H9 (cell line): Measurements from ENCODE around the gene TIAM1. TPM values are rescaled to one million over a fixed set of nuclear protein-coding genes. Genes with fewer than 3 reads are reported as not detected.

Experiments
- DNase-seq: peaks from one replicate; pipeline ENCODE4 v3.0.0-alpha.2; 2017
- H2AFZ ChIP-seq: one replicate; pipeline ENCODE4 v1.6.1; 2013; ENCODE audit warnings: mild to moderate bottlenecking, low read length, control low read depth, moderate library complexity
- H2AK5ac ChIP-seq: 2 replicates; pipeline ENCODE4 v1.6.1; 2013; ENCODE audit warnings: low read length, control low read depth, mixed read lengths; ENCODE audit not compliant: insufficient read length
- H2BK120ac ChIP-seq: one replicate; pipeline ENCODE4 v1.6.1; 2013; ENCODE audit warnings: low read depth, mild to moderate bottlenecking, low read length, control low read depth, inconsistent platforms; ENCODE audit not compliant: poor library complexity, severe bottlenecking
- H2BK12ac ChIP-seq: 2 replicates; pipeline ENCODE4 v1.6.1; 2013; ENCODE audit warnings: low read length, control low read depth, mixed read lengths, low read depth; ENCODE audit not compliant: insufficient read length
- H2BK15ac ChIP-seq: 2 replicates; pipeline ENCODE4 v1.6.1; 2013; ENCODE audit warnings: low read depth, low read length, control low read depth
- H2BK20ac ChIP-seq: one replicate; pipeline ENCODE4 v1.6.1; 2013; ENCODE audit warnings: low read depth, mild to moderate bottlenecking, low read length, control low read depth, inconsistent platforms; ENCODE audit not compliant: poor library complexity, severe bottlenecking
- H2BK5ac ChIP-seq: 2 replicates; pipeline ENCODE4 v1.6.1; 2013; ENCODE audit warnings: low read length, control low read depth, mixed read lengths; ENCODE audit not compliant: insufficient read length
- H3K14ac ChIP-seq: 2 replicates; pipeline ENCODE4 v1.6.1; 2013; ENCODE audit warnings: low read length, control low read depth; ENCODE audit not compliant: insufficient read depth
- H3K18ac ChIP-seq: 2 replicates; pipeline ENCODE4 v1.6.1; 2013; ENCODE audit warnings: low read depth, mild to moderate bottlenecking, mixed read lengths, low read length, control low read depth; ENCODE audit not compliant: insufficient read length
- H3K23ac ChIP-seq: 2 replicates; pipeline ENCODE4 v1.6.1; 2013; ENCODE audit warnings: low read length, control low read depth, mixed read lengths, low read depth; ENCODE audit not compliant: insufficient read length
- H3K23me2 ChIP-seq: 2 replicates; pipeline ENCODE4 v1.6.1; 2013; ENCODE audit warnings: low read depth, mild to moderate bottlenecking, mixed read lengths, low read length, control low read depth; ENCODE audit not compliant: insufficient read length, poor library complexity, severe bottlenecking
- H3K27ac ChIP-seq: 2 replicates; pipeline ENCODE4 v1.5.1; 2013; ENCODE audit warnings: low read length, control low read depth, mixed read lengths, low read depth; ENCODE audit not compliant: insufficient read length
- H3K27me3 ChIP-seq: 2 replicates; pipeline ENCODE4 v1.6.1; 2013; ENCODE audit warnings: low read length, control low read depth, inconsistent platforms; ENCODE audit not compliant: insufficient read depth
- H3K4ac ChIP-seq: 2 replicates; pipeline ENCODE4 v1.6.1; 2013; ENCODE audit warnings: low read depth, mild to moderate bottlenecking, control low read depth, inconsistent platforms, low read length, moderate library complexity
- H3K4me1 ChIP-seq: 2 replicates; pipeline ENCODE4 v1.6.1; 2013; ENCODE audit warnings: low read length, control low read depth, inconsistent platforms; ENCODE audit not compliant: insufficient read depth
- H3K4me2 ChIP-seq: 2 replicates; pipeline ENCODE4 v1.6.1; 2013; ENCODE audit warnings: low read length, control low read depth, mixed read lengths; ENCODE audit not compliant: insufficient read length, insufficient read depth
- H3K56ac ChIP-seq: 2 replicates; pipeline ENCODE4 v1.6.1; 2013; ENCODE audit warnings: low read depth, mild to moderate bottlenecking, mixed read lengths, low read length, control low read depth; ENCODE audit not compliant: insufficient read length
- H3K79me1 ChIP-seq: 2 replicates; pipeline ENCODE4 v1.6.1; 2013; ENCODE audit warnings: low read depth, mild to moderate bottlenecking, moderate library complexity, low read length, control low read depth, inconsistent platforms; ENCODE audit not compliant: insufficient read depth, poor library complexity, severe bottlenecking
- H3K79me2 ChIP-seq: 2 replicates; pipeline ENCODE4 v1.6.1; 2013; ENCODE audit warnings: low read length, control low read depth, inconsistent platforms; ENCODE audit not compliant: insufficient read depth
- H3K9ac ChIP-seq: 2 replicates; pipeline ENCODE4 v1.6.1; 2013; ENCODE audit warnings: low read length, control low read depth, mixed read lengths; ENCODE audit not compliant: insufficient read length; ENCODE audit errors: extremely low read depth
- H3K9me3 ChIP-seq: one replicate; pipeline ENCODE4 v1.6.1; 2013; ENCODE audit warnings: low read depth, low read length, inconsistent platforms; ENCODE audit not compliant: control insufficient read depth
- H3T11ph ChIP-seq: one replicate; pipeline ENCODE4 v1.6.1; 2013; ENCODE audit warnings: mild to moderate bottlenecking, low read length, control low read depth, inconsistent platforms
- H4K20me1 ChIP-seq: one replicate; pipeline ENCODE4 v1.6.1; 2013; ENCODE audit not compliant: control insufficient read depth, insufficient read length, insufficient read depth
- H4K5ac ChIP-seq: 2 replicates; pipeline ENCODE4 v1.6.1; 2013; ENCODE audit warnings: low read depth, mild to moderate bottlenecking, mixed read lengths, low read length, control low read depth; ENCODE audit not compliant: insufficient read length
- H4K8ac ChIP-seq: replicated peaks from 2 replicates; pipeline ENCODE4 v1.6.1; 2013; ENCODE audit warnings: low read length, control low read depth, mixed read lengths, low read depth; ENCODE audit not compliant: insufficient read length
- H4K91ac ChIP-seq: 2 replicates; pipeline ENCODE4 v1.6.1; 2013; ENCODE audit warnings: low read depth, mild to moderate bottlenecking, moderate library complexity, mixed read lengths, low read length, control low read depth; ENCODE audit not compliant: insufficient read length
- H3K27ac Mint-ChIP-seq, 3 experiments: 2 replicates in 2 of 3; 3 replicates in 1 of 3; pipeline ENCODE4 v1.8.0; 2020 to 2021; ENCODE audit warnings: mixed read lengths in 3 of 3, mild to moderate bottlenecking in 1 of 3, moderate library complexity in 1 of 3
- H3K27me3 Mint-ChIP-seq: 2 replicates; pipeline ENCODE4 v1.8.0; 2021; ENCODE audit warnings: low read depth, mild to moderate bottlenecking, moderate library complexity, mixed read lengths
- H3K36me3 Mint-ChIP-seq, 3 experiments: 2 replicates in 2 of 3; 3 replicates in 1 of 3; pipeline ENCODE4 v1.8.0; 2020 to 2021; ENCODE audit warnings: low read depth in 3 of 3, mixed read lengths in 3 of 3; ENCODE audit not compliant: insufficient read depth in 1 of 3
- H3K4me1 Mint-ChIP-seq, 2 experiments: 2 replicates each; pipeline ENCODE4 v1.8.0; 2020; ENCODE audit warnings: mixed read lengths in 2 of 2
- H3K4me3 Mint-ChIP-seq, 2 experiments: 2 replicates in 1 of 2; 3 replicates in 1 of 2; pipeline ENCODE4 v1.8.0; 2020 to 2021; ENCODE audit warnings: mild to moderate bottlenecking in 2 of 2, mixed read lengths in 2 of 2, moderate library complexity in 1 of 2
- H3K9me3 Mint-ChIP-seq, 2 experiments: 2 replicates in 1 of 2; 3 replicates in 1 of 2; pipeline ENCODE4 v1.8.0; 2020; ENCODE audit warnings: mild to moderate bottlenecking in 2 of 2, mixed read lengths in 2 of 2, moderate library complexity in 1 of 2
- CTCF ChIP-seq: fragments of 200-600 bp; sonication (generic); conservative IDR thresholded peaks from 3 replicates; pipeline ENCODE4 v1.8.0; 2021; ENCODE audit warnings: antibody characterized with exemption, mild to moderate bottlenecking
- WGBS: extraction: QIAGEN DNeasy Blood & Tissue Kit; methylation state at CpG from one replicate; pipeline ENCODE4 v1.1.7; 2013; ENCODE audit warnings: missing lambda C conversion rate, low lambda C conversion rate, mixed read lengths; ENCODE audit not compliant: insufficient read length; ENCODE audit errors: extremely low coverage; 5-methylcytosine and 5-hydroxymethylcytosine counted together
- total RNA-seq: library from RNA; stranded (reverse); gene quantifications from 2 replicates; pipeline ENCODE4 v1.2.1, GENCODE V29; 2021

The TIAM1 gene
- total RNA-seq, 1 experiment from 2014 or later, result 23.1 TPM

- DNase-seq, result no peak
- Histone ChIP-seq H2BK120ac (no peak overlapping the region), H4K5ac (no peak overlapping the region), H3K23me2 (no peaks in the 10 kb centered on the region), H2BK20ac (no peak overlapping the region), H3K4me1 (peaks cover 9% of the 10 kb centered on the region; the same call in 1 of the 2 replicates), H2BK15ac (no peak overlapping the region), H4K20me1 (no peaks in the 10 kb centered on the region), H2BK5ac (no peak overlapping the region), H4K8ac (no peak overlapping the region), H2AFZ (no peak overlapping the region), H3K9me3 (no peaks in the 10 kb centered on the region), H3K79me1 (no peaks in the 10 kb centered on the region), H2BK12ac (no peak overlapping the region), H3K14ac (no peak overlapping the region), H3K4ac (no peak overlapping the region), H3K79me2 (no peaks in the 10 kb centered on the region), H2AK5ac (no peak overlapping the region), H4K91ac (no peak overlapping the region), H3T11ph (no peak overlapping the region), H3K23ac (no peak overlapping the region), H3K27ac (no peak overlapping the region), H3K56ac (no peak overlapping the region), H3K27me3 (no peaks in the 10 kb centered on the region), H3K18ac (no peak overlapping the region), H3K9ac (no peak overlapping the region), H3K4me2 (no peak overlapping the region)
- H3K27ac Mint-ChIP-seq, result no peak overlapping the region; a peak in 1 of 7 replicates
- no peaks in the 10 kb centered on the region; a peak in 1 of 7 replicates for H3K36me3 Mint-ChIP-seq
- H3K9me3 Mint-ChIP-seq, result no peaks in the 10 kb centered on the region
- no peak overlapping the region for H3K4me3 Mint-ChIP-seq
- no peak for TF ChIP-seq CTCF
- H3K4me1 Mint-ChIP-seq, result peaks cover 16 to 23% of the 10 kb centered on the region in 2 experiments
- 100% methylated on average over 4 of the region's 7 CpGs for WGBS
- no peaks in the 10 kb centered on the region for H3K27me3 Mint-ChIP-seq
Measured at GRCh38 chr21:31308584-31308983, 35.5 kb downstream of the TIAM1 start.
